ENCODE measurements around the gene UBAC2.
A peak's percentile ranks its signal among the peaks of the same experiment; 100 is the strongest.
"Not testable (repeated sequence)": the region's sequence is repeated elsewhere in the genome, so short reads cannot be mapped to it uniquely, and the experiment has no call there.

Gene UBAC2

DNA sequence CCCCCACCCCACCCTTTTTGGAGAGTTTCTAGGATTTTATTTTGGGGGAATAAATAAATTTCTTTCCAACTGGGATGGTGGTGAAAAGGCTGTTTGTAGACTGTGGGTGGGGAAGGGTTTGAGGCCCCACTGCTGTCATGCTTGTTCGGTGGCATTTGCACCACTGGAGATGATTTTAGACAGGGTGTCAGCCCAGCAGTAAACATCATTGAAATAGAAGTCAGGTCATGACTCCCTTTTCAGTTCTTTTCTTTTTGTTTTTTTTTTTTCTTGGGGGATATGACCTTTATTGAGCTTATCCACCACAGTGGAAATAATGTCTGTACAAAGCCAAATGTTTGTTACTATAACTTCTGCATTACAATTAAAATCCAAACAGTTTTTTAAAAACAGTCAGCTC, 14.1 kb downstream of the UBAC2 start:
- no peak for DNase-seq (ENCODE audit: low spot score)

GRCh38 chr13:99215184-99215830, 14.7 kb downstream of the UBAC2 start:
- peak; percentile 61 for DNase-seq (ENCODE audit: low spot score)

- DNase-seq (ENCODE audit: low spot score), result no peak
Measured at GRCh38 chr13:99217461-99218110, 16.9 kb downstream of the UBAC2 start.

GRCh38 chr13:99218126-99218525, 17.5 kb downstream of the UBAC2 start:
- DNase-seq (ENCODE audit: low spot score), result no peak

DNA sequence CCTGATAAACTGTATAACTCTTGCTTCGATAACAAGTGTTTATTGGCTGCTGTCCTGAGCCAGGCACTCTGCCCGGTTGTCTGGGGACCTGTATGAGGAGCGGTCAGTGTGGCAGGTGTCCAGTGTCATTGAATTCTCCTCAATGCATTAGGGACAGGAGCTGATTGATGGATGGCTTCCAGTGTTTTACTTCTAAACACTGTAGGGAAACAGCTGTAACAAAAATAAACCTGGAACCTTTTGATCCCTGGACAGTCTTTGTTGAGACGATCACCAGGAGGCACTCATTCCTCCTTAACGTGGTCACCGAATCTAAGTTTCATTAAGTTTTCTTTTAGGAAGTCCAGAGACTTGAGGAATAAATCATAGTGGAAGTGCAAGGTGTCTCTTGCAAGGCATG, 17.9 kb downstream of the UBAC2 start:
- DNase-seq (ENCODE audit: low spot score), result no peak

DNA sequence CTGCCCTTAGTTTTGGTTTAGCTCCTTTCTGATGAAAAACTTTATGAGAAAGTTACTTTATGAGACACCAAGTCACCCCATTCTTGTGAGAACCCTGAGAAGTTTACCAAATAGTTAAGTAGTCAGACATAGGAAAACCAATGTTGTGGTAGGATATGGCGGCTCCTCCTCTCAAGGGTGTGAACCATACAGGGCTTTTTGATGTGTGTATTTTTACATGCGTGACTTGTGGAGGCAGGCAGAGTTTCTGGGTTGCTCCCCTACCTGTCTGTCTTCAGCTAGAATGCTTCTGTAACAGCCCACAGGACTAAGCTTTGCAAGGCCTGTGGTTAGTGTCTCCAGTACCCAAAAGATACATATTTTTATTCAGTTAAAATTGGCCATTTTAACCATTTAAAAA, 18.3 kb downstream of the UBAC2 start:
- DNase-seq (ENCODE audit: low spot score), result peak; percentile 76

DNA sequence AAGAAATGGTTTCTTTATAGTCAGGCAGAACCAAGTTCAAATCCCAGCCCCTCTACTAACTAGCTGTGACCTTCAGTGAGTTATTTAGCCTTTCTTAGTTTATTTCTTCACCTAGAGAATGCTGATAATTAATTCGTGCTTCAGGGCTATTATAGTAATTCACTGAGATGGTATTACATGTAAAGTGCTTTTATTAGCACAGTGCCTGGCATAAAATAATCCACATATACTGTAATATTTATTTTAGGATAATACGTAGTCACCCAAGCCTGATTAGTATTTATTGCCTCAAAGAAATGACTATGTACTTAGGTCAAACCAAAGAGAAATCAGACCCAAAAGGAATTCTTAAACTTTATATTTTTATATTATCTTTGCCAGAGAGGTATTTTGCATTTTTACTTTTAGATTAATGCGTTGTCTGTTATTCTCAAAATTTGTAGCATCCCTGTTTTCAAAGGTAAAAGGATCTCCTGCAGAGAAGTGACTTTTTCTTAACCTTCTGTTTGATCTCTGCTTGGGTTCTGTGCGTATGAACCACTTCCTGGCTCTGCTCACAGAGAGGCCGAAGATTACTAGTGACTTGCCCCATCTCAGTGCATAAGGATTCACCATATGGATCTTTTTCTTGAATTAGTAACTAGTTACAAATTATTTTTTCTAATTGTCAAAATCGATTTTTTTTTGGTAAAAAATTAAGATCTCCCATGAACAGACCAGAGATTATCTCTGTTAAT, 19.7 kb downstream of the UBAC2 start:
- no peak for DNase-seq (ENCODE audit: low spot score)

DNA sequence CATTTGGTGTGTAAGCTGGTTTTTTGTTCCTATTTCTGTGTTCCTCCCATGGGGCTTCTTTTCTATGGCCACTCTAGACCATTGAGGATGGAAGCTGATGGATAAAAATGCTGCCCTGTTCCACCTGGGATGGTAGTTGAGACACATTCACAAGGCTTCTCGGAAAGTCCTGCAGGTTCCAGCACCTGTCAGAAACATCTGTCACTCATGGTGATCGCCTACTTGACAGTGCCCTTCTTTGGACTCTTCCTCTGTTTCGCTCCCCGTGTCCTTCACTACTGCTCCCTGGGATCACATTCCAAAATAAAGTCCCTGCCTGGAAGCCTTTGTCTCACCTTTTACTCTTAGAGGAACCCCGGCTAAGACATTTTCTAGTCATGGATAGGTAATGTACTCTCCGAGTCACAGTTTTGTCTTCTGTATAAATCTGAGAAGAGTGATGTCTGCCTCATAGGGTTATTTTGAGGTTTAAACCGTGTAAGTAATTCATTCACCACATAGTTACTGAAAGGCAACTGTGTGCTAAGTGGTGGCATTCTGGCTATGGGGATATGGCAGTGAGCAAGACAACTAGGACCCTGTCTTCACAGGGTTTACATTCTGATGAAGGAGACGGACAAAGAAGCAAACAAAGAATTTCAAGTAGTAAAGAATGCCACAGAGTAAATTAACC, 21.0 kb downstream of the UBAC2 start:
- DNase-seq (ENCODE audit: low spot score), result no peak

DNA sequence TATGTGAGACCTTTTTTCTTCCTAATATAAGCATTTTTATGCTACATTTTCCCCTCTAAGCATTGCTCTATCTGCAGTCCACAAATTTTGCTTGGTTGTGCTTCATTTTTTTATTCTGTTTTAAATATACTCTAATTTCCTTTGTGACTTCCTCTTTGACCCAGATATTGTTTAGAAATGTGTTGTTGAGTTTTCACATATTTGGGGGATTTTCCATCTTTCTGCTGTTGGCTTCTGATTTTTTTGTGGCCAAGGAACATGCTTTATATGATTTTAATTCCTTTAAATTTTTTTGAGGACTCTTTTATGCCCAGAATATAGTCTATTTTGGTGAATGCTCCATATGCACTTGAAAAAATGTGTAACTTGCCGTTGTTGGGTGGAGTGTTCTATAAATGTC, 22.9 kb downstream of the UBAC2 start:
- DNase-seq (ENCODE audit: low spot score), result no peak

DNA sequence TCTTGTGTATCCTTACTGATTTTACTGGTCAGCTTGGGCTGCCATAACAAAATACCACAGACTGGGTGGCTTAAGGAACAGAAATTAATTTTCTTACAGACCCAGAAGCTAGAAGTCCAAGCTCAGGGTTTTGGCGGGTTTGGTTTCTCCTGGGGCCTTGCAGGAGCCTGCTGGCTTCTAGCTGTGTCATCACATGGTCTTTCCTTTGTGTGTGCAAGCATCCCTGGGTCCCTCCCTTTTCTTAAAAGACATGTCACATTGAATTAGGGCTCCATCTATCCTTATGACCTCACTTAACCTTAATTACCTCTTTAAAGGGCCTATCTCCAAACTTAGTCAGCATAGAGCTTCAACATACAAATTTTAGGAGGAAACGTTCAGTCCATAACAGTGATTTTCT, 23.4 kb downstream of the UBAC2 start:
- no peak for DNase-seq (ENCODE audit: low spot score)

DNA sequence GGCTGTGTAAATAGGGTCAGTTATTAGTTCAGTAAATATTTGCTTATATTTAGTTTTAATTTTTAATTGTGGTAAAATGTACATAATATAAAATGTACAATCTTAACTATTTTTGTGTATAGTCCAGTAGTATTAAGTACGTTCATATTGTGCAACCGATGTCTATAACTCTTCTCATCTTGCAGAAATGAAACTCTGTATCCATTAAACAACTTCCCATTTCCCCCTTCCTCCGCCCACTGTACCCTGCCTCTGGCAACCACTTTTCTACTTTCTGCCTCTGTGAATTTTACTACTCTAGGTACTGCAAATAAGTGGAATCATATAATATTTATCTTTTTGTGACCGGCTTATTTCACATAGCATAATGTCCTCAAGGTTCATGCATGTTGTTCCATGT, 24.4 kb downstream of the UBAC2 start:
- DNase-seq (ENCODE audit: low spot score), result no peak

DNA sequence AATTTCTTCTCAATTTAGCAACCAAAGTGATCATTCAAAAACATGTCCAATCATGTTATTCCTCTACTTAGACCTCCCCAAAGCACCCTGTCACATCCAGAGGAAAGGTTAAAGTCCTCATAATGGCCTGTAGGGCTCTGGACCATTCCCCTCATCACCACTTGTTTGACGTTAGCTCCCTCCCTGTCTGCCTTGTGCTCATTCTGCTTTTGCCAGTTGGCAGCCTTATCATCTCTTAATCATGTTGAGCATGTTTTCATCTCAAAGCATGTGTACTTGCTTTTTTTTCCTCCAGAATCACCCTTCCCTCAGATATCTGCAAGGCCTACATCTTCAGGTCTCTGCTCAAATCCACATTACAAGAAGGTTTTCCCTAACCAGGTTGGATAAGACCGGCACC, 25.9 kb downstream of the UBAC2 start:
- DNase-seq (ENCODE audit: low spot score), result no peak

GRCh38 chr13:99227331-99227900, 26.8 kb downstream of the UBAC2 start:
- no peak for DNase-seq (ENCODE audit: low spot score)

GRCh38 chr13:99227909-99228688, 27.4 kb downstream of the UBAC2 start:
- DNase-seq (ENCODE audit: low spot score), result no peak

- DNase-seq (ENCODE audit: low spot score), result peak; percentile 64
Measured at GRCh38 chr13:99228737-99229691, 28.4 kb downstream of the UBAC2 start.

DNA sequence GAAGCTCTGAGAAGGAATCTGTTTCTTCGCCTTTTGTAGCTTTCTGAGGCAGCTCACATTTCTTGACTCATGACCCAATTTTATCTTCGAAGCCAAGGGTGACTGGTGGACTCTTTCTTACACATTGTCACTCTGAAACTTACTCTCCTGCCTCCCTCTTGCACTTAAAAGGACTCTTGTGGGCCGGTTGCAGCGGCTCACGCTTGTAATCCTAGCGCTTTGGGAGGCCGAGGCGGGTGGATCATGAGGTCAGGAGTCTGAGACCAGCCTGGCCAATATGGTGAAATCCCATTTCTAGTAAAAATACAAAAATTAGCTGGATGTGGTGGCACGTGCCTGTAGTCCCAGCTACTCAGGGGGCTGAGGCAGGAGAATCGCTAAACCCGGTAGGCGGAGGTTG, 29.9 kb downstream of the UBAC2 start:
- DNase-seq (ENCODE audit: low spot score), result not testable (repeated sequence)

DNA sequence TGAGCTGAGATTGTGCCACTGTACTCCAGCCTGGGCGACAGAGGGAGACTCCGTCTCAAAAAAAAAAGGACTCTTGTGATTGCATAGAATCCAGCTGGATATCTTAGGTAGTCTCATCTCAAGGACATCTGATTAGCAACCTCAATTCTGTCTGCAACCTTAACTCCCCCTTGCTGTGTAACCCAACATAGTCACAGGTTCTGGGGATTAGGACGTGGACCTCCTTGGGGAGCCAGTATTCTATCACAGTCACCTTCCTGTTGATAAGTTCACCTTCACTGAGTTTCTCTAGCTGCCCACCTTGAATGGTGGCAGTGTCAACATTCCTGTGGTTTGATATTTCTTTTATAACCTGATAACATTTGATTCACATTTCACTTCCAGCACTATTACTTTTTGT, 30.3 kb downstream of the UBAC2 start:
- DNase-seq (ENCODE audit: low spot score), result no peak

DNA sequence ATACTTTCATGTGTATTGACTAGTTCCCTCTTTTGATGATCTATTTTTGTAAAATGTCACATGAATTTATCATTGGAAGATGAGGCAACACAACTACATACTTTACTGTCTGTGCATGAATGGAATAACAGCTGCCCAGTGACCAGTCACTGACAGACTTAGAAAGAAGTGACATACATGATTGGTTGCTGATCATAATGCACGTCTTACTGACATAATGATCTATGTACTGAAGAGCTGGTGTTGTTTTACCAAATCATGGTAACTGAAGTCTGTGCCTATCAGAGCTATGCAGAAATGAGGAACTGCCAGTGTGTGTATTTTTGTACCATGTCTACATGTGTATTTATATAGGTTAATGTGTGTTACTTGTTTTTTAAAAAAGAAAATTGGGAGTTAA, 31.1 kb downstream of the UBAC2 start:
- no peak for DNase-seq (ENCODE audit: low spot score)

DNA sequence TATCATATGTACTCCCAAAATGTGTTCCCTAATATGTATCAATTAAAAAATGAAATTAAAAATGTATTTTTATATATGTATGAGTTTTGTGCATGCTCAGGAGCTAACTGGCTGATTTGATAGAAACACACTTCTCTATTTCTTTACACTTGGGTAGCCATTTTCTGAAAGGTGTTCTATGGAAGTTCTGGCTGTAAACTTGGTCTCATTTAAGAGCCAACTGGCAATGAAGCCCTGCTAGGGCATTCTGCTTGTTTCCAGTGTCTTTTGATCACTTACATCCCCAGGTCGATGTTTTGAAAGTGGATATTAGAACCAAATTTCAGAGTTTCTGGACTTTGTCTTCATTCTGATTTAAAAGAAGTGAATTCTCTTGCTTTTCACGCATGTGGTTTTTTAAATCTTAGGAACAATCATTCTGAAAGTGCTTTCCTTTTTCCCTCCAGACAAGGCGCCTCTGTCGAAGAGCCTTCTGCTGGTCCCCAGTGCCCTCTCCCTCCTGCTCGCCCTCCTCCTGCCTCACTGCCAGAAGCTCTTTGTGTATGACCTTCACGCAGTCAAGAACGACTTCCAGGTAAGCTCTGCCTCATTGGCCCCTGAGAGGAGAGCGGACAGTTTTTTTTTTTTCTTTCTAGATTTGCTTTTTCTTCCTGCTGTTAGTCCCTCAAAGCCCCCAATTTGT, 37.5 kb downstream of the UBAC2 start:
- peak; percentile 63 for DNase-seq (ENCODE audit: low spot score)

GRCh38 chr13:99246100-99246499, 45.4 kb downstream of the UBAC2 start:
- no peak for DNase-seq (ENCODE audit: low spot score)

Measured in activated CD4-positive, alpha-beta T cell treated with anti-CD3 and anti-CD28 coated beads, Interleukin-2, Interleukin-4, amounts not matched to agents 100 ng/mL and 50 ng/mL, durations not matched to agents 16 hours and 8 hours (primary cell).